Chondrocyte (in vitro differentiated cells): ENCODE measurements around the gene LARGE2. TPM values are rescaled to one million over a fixed set of nuclear protein-coding genes. Genes with fewer than 3 reads are reported as not detected.

Experiments used
- DNase-seq: peaks from one replicate; pipeline ENCODE4 v3.0.0; 2021; ENCODE audit warnings: mixed read lengths, low spot score
- H3K27ac Mint-ChIP-seq: one replicate; pipeline ENCODE4 v1.8.0; 2021; ENCODE audit warnings: mild to moderate bottlenecking, moderate library complexity, mixed read lengths; ENCODE audit not compliant: unreplicated experiment
- H3K27me3 Mint-ChIP-seq: 2 replicates; pipeline ENCODE4 v1.8.0; 2021; ENCODE audit warnings: low read depth, mixed read lengths
- H3K36me3 Mint-ChIP-seq: 2 replicates; pipeline ENCODE4 v1.8.0; 2021; ENCODE audit warnings: low read depth, mixed read lengths
- H3K4me1 Mint-ChIP-seq: 2 replicates; pipeline ENCODE4 v1.8.0; 2021; ENCODE audit warnings: low read depth, mild to moderate bottlenecking, mixed read lengths
- H3K4me3 Mint-ChIP-seq: one replicate; pipeline ENCODE4 v1.8.0; 2021; ENCODE audit warnings: mild to moderate bottlenecking, moderate library complexity, mixed read lengths; ENCODE audit not compliant: unreplicated experiment
- H3K9me3 Mint-ChIP-seq: 2 replicates; pipeline ENCODE4 v1.8.0; 2021; ENCODE audit warnings: low read depth, mixed read lengths
- total RNA-seq: library from RNA; stranded (reverse); gene quantifications from 3 replicates; pipeline ENCODE4 v1.2.1, GENCODE V29; 2021
- TF ChIP-seq, protein P1 (sequence below): fragments of 200-600 bp; sonication (generic); IDR thresholded peaks from 2 replicates; pipeline ENCODE4 v1.5.0; 2021; ENCODE audit warnings: antibody characterized with exemption, mild to moderate bottlenecking, moderate library complexity

Gene LARGE2
- total RNA-seq, 1 donor from 2014 or later, result not detected

DNA sequence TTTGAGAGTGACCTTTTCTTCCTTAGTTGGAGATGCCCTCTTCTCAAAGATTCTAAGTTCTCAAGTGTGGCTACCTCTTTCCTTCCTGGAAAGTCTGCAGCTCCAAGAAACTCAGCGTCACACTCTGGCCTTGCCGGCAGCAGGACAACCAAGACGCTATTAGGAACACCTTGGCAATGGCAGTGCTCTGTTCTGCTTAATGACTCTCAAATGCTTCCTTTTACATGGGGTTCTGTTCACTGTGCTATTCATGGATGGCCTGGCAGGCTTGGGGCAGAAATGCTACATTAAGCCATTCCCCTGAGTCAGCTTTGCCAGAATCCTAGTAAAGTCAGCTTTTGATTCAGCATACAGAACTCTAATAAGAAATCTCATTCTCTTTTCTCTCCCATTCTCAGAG, 25.9 kb downstream of the LARGE2 start:
- no peak overlapping the region for H3K27ac Mint-ChIP-seq
- H3K36me3 Mint-ChIP-seq, result peaks cover 33% of the 10 kb centered on the region
- no peak overlapping the region for H3K4me3 Mint-ChIP-seq
- DNase-seq, result no peak
- TF ChIP-seq, protein P1, sequence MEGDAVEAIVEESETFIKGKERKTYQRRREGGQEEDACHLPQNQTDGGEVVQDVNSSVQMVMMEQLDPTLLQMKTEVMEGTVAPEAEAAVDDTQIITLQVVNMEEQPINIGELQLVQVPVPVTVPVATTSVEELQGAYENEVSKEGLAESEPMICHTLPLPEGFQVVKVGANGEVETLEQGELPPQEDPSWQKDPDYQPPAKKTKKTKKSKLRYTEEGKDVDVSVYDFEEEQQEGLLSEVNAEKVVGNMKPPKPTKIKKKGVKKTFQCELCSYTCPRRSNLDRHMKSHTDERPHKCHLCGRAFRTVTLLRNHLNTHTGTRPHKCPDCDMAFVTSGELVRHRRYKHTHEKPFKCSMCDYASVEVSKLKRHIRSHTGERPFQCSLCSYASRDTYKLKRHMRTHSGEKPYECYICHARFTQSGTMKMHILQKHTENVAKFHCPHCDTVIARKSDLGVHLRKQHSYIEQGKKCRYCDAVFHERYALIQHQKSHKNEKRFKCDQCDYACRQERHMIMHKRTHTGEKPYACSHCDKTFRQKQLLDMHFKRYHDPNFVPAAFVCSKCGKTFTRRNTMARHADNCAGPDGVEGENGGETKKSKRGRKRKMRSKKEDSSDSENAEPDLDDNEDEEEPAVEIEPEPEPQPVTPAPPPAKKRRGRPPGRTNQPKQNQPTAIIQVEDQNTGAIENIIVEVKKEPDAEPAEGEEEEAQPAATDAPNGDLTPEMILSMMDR, result no peak
- H3K4me1 Mint-ChIP-seq, result peaks cover 7% of the 10 kb centered on the region
- no peaks in the 10 kb centered on the region for H3K27me3 Mint-ChIP-seq
- no peaks in the 10 kb centered on the region for H3K9me3 Mint-ChIP-seq

DNA sequence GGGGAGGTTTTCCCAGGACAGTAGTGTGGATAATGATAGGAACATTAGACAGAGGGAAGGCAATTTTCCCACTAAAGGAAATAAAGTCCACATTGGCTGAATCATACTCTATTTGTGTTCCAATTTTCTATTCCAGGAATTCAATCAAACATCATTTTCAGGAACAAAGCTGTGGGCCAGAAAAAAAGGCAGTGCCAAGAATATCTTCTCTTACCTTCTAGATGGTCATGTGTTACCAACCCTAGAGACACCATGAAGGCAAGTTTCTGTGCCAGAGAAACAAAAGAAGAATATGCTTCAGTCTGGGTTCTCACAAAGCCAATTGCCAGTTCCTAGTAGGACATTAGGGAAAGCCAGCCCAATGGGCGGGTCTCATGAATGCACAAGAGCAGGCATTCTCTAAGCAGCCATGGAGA, 27.5 kb downstream of the LARGE2 start:
- peaks cover 7% of the 10 kb centered on the region for H3K4me1 Mint-ChIP-seq
- TF ChIP-seq, protein P1, result no peak
- peak overlapping the region; percentile 5 for H3K27ac Mint-ChIP-seq
- no peak overlapping the region for H3K4me3 Mint-ChIP-seq
- peaks cover 29% of the 10 kb centered on the region for H3K36me3 Mint-ChIP-seq
- H3K27me3 Mint-ChIP-seq, result no peaks in the 10 kb centered on the region
- H3K9me3 Mint-ChIP-seq, result no peaks in the 10 kb centered on the region
- DNase-seq, result no peak

DNA sequence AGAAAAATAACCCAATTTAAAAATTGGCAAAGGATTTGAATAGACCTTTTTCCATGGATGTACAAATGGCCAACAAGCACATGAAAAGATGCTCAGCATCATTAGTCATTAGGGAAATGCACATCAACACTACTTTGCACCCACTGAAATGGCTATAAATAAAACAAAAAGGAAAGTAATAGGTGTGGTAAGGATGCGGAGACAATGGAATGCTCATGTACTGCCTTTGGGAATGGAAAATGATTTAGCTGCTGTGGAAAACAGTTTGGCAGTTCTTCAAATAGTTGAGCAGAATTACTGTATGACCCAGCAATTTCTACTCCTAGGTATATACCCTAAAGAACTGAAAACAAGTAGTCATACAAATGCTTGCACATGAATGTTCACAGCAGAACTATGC, 37.4 kb downstream of the LARGE2 start:
- TF ChIP-seq, protein P1, result no peak
- Mint-ChIP-seq H3K27ac (no peak overlapping the region), H3K36me3 (peaks cover 24% of the 10 kb centered on the region), H3K27me3 (no peaks in the 10 kb centered on the region), H3K4me3 (no peak overlapping the region), H3K9me3 (peaks cover 8% of the 10 kb centered on the region), H3K4me1 (peaks cover 3% of the 10 kb centered on the region)
- no peak for DNase-seq

DNA sequence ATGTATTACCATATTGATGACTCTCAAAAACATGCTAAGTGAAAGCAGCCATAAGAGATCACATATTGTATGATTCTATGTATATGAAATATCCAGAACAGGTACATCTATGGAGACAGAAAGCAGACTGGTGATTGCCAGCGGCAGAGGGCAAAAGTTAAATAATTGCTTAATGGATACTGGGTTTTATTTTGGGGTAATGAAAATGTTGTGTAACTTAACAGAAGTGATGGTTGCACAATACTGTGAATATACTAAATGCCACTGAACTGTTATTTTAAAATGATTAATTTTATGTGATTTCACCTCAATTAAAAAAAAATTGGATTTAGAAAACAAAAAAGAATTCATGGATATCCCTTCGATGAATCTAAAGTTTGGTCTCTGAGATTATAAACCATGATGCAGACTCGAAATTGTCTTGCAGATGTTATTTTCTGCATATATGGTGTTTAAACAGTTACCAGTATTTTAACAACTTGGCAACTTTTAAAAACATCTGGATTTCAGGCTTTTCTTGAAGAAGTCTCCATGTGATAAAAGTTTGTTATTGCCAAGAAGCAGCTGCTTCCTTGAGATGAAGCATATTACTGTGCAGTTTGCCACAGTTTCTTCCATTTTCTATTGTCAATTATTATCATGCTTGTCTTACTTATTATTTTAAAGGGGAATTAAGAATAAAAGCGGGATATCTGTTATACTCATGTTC, 38.1 kb downstream of the LARGE2 start:
- H3K4me3 Mint-ChIP-seq, result no peak overlapping the region
- TF ChIP-seq, protein P1, result no peak
- no peak overlapping the region for H3K27ac Mint-ChIP-seq
- H3K27me3 Mint-ChIP-seq, result no peaks in the 10 kb centered on the region
- peaks cover 3% of the 10 kb centered on the region for H3K4me1 Mint-ChIP-seq
- peaks cover 19% of the 10 kb centered on the region for H3K36me3 Mint-ChIP-seq
- H3K9me3 Mint-ChIP-seq, result peaks cover 8% of the 10 kb centered on the region
- no peak for DNase-seq

DNA sequence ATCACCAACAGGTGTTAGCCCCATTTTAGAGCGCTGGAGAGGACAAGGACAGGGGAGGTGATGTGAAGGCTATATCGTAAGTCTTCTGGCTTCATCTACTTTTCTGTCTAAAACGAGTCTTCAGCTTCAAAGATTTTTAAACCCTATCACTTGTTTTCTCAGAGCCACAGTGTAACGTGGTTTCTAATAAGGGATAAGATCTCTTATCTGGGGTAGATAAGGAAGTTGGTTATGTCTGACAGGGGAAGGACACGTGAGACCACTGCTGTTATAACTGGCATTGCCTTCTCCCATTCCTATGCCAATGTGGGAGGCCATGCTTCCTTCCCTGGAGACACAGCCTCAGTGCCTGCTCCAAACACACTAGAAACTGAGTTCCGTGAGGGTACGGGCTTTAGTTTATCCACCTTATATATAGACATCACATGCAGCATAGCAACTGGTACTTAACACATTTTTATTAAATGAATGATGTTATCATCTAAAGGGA, 39.3 kb downstream of the LARGE2 start:
- TF ChIP-seq, protein P1, result no peak
- Mint-ChIP-seq H3K4me3 (no peak overlapping the region), H3K36me3 (peaks cover 11% of the 10 kb centered on the region), H3K4me1 (peaks cover 3% of the 10 kb centered on the region), H3K9me3 (peaks cover 8% of the 10 kb centered on the region), H3K27ac (no peak overlapping the region), H3K27me3 (no peaks in the 10 kb centered on the region)
- no peak for DNase-seq
